HTR-8/SVneo (cell line): Measurements from ENCODE around the gene CACNA1I.

Experiments
- DNase-seq: peaks from one replicate; pipeline ENCODE4 v3.0.0; 2011; ENCODE audit warnings: low spot score, mixed read lengths; ENCODE audit not compliant: insufficient read length
- FAIRE-seq: peaks from 2 replicates; lab custom pipeline; 2011; peaks lifted over from hg19 to GRCh38; lab: Jason Lieb, UNC

CACNA1I gene

GRCh38 chr22:39658806-39659463, 88.4 kb downstream of the CACNA1I start:
- DNase-seq: no peak

DNA sequence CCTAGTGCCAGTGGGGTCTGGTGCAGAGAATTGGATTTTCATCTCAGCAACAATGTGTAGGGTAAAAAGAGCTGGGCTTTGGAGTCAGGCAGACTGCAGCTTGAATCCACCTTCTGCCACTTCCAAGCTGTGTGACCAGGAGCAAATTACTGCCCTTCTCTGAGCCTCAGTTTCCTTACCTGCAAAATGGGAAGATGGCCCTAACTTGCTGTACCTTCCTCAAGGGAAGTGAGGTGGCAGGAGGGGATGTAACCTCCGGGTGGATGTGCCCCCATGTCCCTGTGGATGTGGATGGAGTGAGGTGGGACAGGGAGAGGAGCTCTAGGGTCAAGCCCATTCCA, 90.9 kb downstream of the CACNA1I start:
- DNase-seq (no peak), FAIRE-seq (no peak)

More at GRCh38 chr22:39658806-39659463, 88.4 kb downstream of the CACNA1I start:
- no peak for FAIRE-seq

GRCh38 chr22:39661842-39662685, 91.5 kb downstream of the CACNA1I start:
- DNase-seq (no peak), FAIRE-seq (no peak)

DNA sequence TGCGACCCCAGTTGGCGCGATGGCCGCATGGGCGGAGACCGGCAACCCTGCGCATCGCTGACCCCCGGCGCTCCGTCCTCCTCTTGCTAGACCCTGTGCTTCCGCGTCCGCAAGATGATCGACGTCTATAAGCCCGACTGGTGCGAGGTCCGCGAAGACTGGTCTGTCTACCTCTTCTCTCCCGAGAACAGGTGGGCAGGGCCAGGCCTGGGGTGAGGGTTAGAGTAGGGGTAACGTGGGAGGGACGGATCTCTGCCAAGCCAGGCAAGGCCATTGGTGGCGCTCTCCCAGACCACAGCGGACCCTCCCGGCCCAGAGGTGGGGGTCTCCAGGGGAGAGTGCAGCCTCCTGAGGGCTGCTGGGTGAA, 92.1 kb downstream of the CACNA1I start:
- FAIRE-seq: no peak
- DNase-seq: no peak

- FAIRE-seq (no peak), DNase-seq (no peak)
Measured at GRCh38 chr22:39663751-39664150, 93.2 kb downstream of the CACNA1I start.

DNA sequence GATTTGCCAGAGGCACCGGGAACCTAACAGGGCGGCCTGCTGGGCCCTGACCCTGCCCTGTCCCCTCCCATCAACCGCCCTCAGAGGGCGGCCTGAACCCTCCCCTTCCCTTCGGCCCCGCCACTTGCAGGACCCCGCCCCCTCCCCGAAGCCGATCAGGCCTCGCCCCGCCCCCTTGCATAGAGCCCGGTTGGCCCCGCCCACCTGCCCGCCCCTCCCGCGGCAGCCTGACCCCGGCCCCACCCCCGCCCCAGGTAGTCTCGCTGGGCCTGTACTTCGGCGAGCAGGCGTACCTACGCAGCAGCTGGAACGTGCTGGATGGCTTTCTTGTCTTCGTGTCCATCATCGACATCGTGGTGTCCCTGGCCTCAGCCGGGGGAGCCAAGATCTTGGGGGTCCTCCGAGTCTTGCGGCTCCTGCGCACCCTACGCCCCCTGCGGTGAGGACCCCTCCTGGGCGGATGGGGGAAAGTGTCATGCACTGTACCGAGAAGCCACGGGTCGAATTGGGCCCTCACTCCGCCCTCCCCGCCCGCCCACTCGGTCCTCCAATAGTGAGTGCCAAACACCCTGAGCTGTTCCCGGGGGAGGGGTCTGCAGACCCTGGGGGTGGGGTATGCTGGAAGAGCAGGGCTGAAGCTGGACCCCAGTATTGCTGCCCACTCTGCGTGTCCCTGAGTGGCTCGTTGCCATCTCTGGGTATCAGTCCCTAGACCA, 94.1 kb downstream of the CACNA1I start:
- DNase-seq: no peak
- FAIRE-seq: no peak

- DNase-seq (peak; percentile 10), FAIRE-seq (no peak)
Measured at GRCh38 chr22:39665229-39665628, 94.7 kb downstream of the CACNA1I start.

DNA sequence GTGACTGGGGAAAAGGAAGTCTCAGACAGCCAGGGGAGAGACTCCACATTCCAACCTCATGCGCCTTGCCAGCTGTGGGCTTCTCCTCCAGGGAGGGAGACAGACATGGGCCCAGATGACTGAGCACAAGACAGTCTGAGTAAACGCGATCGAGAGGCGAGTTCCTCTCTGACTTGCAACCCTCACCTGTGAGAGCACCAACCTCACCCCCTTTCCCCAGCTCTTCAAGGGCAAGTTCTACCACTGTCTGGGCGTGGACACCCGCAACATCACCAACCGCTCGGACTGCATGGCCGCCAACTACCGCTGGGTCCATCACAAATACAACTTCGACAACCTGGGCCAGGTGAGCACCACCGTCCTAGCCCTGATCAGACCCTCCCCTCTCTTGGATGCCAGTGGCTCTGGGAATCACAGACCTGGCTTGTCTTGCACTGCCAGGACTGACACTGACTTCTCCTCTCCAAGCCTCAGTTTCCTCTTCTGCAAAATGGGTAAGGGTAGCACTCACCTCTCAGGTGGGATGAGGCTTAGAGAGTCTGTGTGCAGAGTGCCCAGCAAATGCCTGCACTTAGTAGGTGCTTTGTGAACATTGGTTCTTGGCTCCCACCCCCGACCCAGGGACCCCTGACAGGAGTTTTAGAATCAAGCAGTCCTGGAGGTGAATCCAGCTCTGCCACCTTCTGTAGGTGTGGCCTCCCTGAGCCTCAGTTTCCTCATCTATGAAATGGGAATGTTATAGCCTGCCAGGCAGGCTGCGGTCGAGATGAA, 95.3 kb downstream of the CACNA1I start:
- no peak for DNase-seq
- no peak for FAIRE-seq

DNA sequence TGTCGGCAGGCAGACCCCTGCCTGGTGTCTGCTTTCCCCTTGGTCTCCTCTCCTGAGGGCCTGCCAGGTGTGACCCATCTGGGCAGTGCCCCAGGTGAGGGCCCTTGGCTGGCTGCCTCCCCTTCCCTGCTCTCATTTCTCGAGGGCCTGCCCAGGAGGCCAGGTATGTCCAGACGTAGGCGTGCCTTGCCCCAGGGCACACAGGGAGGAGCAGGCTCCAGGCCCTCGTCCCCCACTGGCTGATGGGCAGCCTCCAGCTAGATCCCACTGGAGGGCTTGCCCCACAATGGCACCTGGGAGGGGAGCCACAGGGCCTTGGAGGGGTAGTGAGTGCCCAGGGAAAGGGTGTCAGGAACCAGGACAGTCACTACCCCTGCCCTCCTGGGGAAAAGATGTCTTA, 95.9 kb downstream of the CACNA1I start:
- DNase-seq: no peak
- no peak for FAIRE-seq

- FAIRE-seq (no peak), DNase-seq (no peak)
Measured at GRCh38 chr22:39666926-39667325, 96.4 kb downstream of the CACNA1I start.

DNA sequence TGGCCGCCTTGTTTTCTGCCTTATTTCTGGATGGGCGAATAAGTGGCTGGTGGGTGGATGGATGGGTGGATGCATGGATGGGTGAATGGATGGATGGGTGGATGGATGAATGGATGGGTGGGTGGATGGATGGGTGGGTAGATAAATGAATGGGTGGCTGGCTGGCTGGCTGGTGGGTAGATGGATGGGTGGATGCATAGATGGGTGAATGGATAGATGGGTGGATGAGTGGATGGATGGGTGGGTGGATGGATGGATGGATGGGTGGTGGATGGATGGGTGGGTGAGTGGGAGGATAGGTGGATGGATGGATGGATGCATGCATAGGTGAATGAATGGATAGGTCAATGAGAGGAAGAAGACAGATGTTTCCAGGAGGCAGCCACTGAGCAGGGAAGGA, 98.9 kb downstream of the CACNA1I start:
- no peak for FAIRE-seq

GRCh38 chr22:39671936-39672335, 101.4 kb downstream of the CACNA1I start:
- DNase-seq (no peak), FAIRE-seq (no peak)

More for the DNA sequence above, 98.9 kb downstream of the CACNA1I start:
- no peak for DNase-seq

DNA sequence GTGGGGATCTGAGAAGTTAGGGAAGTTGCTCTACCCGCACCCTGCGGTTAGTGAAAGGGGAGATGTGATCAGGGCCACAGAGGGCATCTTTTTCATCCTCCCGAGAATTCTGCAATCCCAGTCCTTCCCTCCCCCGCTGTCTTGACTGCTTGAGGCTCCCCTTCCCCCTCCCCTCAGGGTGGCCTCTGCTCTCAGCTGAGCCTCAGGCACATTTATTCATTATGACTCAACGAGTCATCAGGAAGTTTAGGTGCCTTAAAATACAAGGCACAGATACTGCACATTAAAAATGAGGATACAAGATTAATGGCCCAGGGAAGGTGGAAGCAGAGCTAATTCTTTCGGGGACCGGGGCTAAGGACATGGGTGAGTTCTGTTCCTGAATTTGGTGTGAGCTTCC, 104.0 kb downstream of the CACNA1I start:
- DNase-seq: peak; percentile 63
- peak; percentile 59 for FAIRE-seq

- DNase-seq: no peak
- FAIRE-seq: no peak
Measured at GRCh38 chr22:39675947-39676346, 105.4 kb downstream of the CACNA1I start.

DNA sequence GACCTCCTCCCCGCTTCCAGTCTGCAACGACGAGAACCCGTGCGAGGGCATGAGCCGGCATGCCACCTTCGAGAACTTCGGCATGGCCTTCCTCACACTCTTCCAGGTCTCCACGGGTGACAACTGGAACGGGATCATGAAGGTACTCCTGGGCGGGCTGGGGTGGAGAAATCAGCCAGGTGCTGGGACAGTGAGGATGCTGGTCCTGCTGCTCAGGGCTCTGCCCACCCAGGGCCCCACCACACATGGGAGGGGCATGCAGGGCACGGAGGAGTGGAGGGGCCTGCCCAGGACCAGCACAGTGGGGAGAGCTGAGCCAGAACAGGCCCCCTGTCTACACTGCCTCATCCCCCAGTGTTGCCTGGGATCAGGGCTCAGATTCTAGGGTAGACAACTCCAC, 107.4 kb downstream of the CACNA1I start:
- no peak for DNase-seq

GRCh38 chr22:39678862-39679490, 108.4 kb downstream of the CACNA1I start:
- FAIRE-seq: no peak

More for the DNA sequence above, 107.4 kb downstream of the CACNA1I start:
- FAIRE-seq: no peak

GRCh38 chr22:39679652-39680051, 109.1 kb downstream of the CACNA1I start:
- no peak for FAIRE-seq
- no peak for DNase-seq

More at GRCh38 chr22:39678862-39679490, 108.4 kb downstream of the CACNA1I start:
- DNase-seq: no peak

- DNase-seq (no peak), FAIRE-seq (no peak)
Measured at GRCh38 chr22:39680486-39680885, 109.9 kb downstream of the CACNA1I start.

DNA sequence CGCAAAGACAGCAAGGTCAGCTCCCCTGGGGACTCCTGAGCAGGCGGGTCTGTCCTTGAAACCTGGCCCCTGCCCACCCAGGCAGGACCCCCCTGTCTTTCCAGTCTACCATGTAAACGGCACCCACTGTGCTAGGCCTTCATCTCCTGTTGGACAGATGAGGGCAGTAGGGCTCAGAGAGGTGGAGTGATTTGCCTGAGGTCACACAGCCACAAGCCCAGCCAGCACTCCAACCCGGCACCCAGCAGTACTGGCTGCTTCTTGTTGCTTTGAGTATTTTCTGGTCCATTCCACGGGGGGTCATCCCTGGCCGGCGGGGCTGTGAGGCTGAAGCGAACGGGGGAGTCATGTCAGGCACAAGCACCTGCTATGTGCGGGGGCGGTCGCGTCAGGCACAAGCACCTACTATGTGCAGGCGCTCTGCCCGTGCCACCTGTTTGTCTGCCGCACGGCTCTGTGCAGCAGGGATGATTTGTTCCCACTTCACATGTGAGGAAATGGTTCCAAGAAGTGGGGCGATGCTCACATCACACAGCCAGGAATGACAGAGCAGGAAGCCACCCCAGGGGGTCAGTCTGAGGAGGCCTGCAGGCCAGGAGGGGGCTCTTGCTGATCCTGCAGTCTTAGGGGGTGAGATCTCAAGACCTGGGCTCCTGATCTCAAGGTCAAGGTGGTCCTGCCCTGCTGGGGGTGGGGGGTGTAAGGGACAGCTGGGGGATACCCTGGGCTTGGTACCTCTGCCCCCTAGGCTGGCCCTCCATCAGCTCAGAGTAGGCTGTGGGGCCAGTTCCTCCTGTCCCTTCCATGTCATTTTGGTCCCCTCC, 110.7 kb downstream of the CACNA1I start:
- FAIRE-seq: no peak
- no peak for DNase-seq
